ENCODE data around the gene SPDYE17. TPM values are rescaled to one million over a fixed set of nuclear protein-coding genes. Genes with fewer than 3 reads are reported as not detected.
"Not testable (repeated sequence)": the region's sequence is repeated elsewhere in the genome, so short reads cannot be mapped to it uniquely, and the experiment has no call there.

The SPDYE17 gene
- total RNA-seq, 1 experiment from 2014 or later, result not detected

- BruUV-seq (replicated peaks); intact Hi-C loops (cut with micrococcal nuclease; ENCODE audit: unreplicated experiment); H3K4me1 ChIP-seq (ENCODE audit: insufficient read depth, low read length, poor library complexity, severe bottlenecking); H3K27me3 ChIP-seq (replicated peaks; ENCODE audit: insufficient read depth, low read depth, low read length, poor library complexity); CTCF ChIA-PET; H3K4me3 ChIP-seq (ENCODE audit: low read depth, low read length, poor library complexity, severe bottlenecking); H3K36me3 ChIP-seq (ENCODE audit: insufficient read depth, low read length, poor library complexity, severe bottlenecking); DNase-seq (ENCODE audit: low spot score); H3K9me3 ChIP-seq (ENCODE audit: low read depth, low read length, poor library complexity, severe bottlenecking); POLR2A ChIA-PET (ENCODE audit: low non-redundant PET); H3K27ac ChIP-seq (ENCODE audit: low read depth, low read length, poor library complexity, severe bottlenecking): not testable (repeated sequence)
Observed at GRCh38 chr7:76981187-76981970, 50.8 kb downstream of the SPDYE17 start.

GRCh38 chr7:76980576-76980975, 51.6 kb downstream of the SPDYE17 start:
- H3K27ac ChIP-seq (ENCODE audit: low read depth, low read length, poor library complexity, severe bottlenecking); H3K27me3 ChIP-seq (replicated peaks; ENCODE audit: insufficient read depth, low read depth, low read length, poor library complexity); CTCF ChIA-PET; BruUV-seq (replicated peaks); POLR2A ChIA-PET (ENCODE audit: low non-redundant PET); H3K4me1 ChIP-seq (ENCODE audit: insufficient read depth, low read length, poor library complexity, severe bottlenecking); H3K36me3 ChIP-seq (ENCODE audit: insufficient read depth, low read length, poor library complexity, severe bottlenecking); DNase-seq (ENCODE audit: low spot score); intact Hi-C loops (cut with micrococcal nuclease; ENCODE audit: unreplicated experiment); H3K4me3 ChIP-seq (ENCODE audit: low read depth, low read length, poor library complexity, severe bottlenecking); H3K9me3 ChIP-seq (ENCODE audit: low read depth, low read length, poor library complexity, severe bottlenecking): not testable (repeated sequence)

- H3K9me3 ChIP-seq (ENCODE audit: low read depth, low read length, poor library complexity, severe bottlenecking); POLR2A ChIA-PET (ENCODE audit: low non-redundant PET); H3K36me3 ChIP-seq (ENCODE audit: insufficient read depth, low read length, poor library complexity, severe bottlenecking); H3K4me3 ChIP-seq (ENCODE audit: low read depth, low read length, poor library complexity, severe bottlenecking); H3K27ac ChIP-seq (ENCODE audit: low read depth, low read length, poor library complexity, severe bottlenecking); DNase-seq (ENCODE audit: low spot score); intact Hi-C loops (cut with micrococcal nuclease; ENCODE audit: unreplicated experiment); CTCF ChIA-PET; H3K4me1 ChIP-seq (ENCODE audit: insufficient read depth, low read length, poor library complexity, severe bottlenecking); H3K27me3 ChIP-seq (replicated peaks; ENCODE audit: insufficient read depth, low read depth, low read length, poor library complexity); BruUV-seq (replicated peaks): not testable (repeated sequence)
Observed at GRCh38 chr7:76977761-76978367, 54.3 kb downstream of the SPDYE17 start.

GRCh38 chr7:76974793-76975579, 57.2 kb downstream of the SPDYE17 start:
- H3K4me1 ChIP-seq (ENCODE audit: insufficient read depth, low read length, poor library complexity, severe bottlenecking); H3K4me3 ChIP-seq (ENCODE audit: low read depth, low read length, poor library complexity, severe bottlenecking); intact Hi-C loops (cut with micrococcal nuclease; ENCODE audit: unreplicated experiment); H3K27me3 ChIP-seq (replicated peaks; ENCODE audit: insufficient read depth, low read depth, low read length, poor library complexity); POLR2A ChIA-PET (ENCODE audit: low non-redundant PET); DNase-seq (ENCODE audit: low spot score); H3K36me3 ChIP-seq (ENCODE audit: insufficient read depth, low read length, poor library complexity, severe bottlenecking); CTCF ChIA-PET; BruUV-seq (replicated peaks); H3K9me3 ChIP-seq (ENCODE audit: low read depth, low read length, poor library complexity, severe bottlenecking); H3K27ac ChIP-seq (ENCODE audit: low read depth, low read length, poor library complexity, severe bottlenecking): not testable (repeated sequence)

- H3K9me3 ChIP-seq (ENCODE audit: low read depth, low read length, poor library complexity, severe bottlenecking); H3K27me3 ChIP-seq (replicated peaks; ENCODE audit: insufficient read depth, low read depth, low read length, poor library complexity); intact Hi-C loops (cut with micrococcal nuclease; ENCODE audit: unreplicated experiment); H3K36me3 ChIP-seq (ENCODE audit: insufficient read depth, low read length, poor library complexity, severe bottlenecking); BruUV-seq (replicated peaks); DNase-seq (ENCODE audit: low spot score); POLR2A ChIA-PET (ENCODE audit: low non-redundant PET); H3K4me1 ChIP-seq (ENCODE audit: insufficient read depth, low read length, poor library complexity, severe bottlenecking); CTCF ChIA-PET; H3K4me3 ChIP-seq (ENCODE audit: low read depth, low read length, poor library complexity, severe bottlenecking); H3K27ac ChIP-seq (ENCODE audit: low read depth, low read length, poor library complexity, severe bottlenecking): not testable (repeated sequence)
Observed at GRCh38 chr7:76974336-76974735, 57.8 kb downstream of the SPDYE17 start.

GRCh38 chr7:76972391-76972790, 59.8 kb downstream of the SPDYE17 start:
- H3K36me3 ChIP-seq (ENCODE audit: insufficient read depth, low read length, poor library complexity, severe bottlenecking); H3K9me3 ChIP-seq (ENCODE audit: low read depth, low read length, poor library complexity, severe bottlenecking); CTCF ChIA-PET; BruUV-seq (replicated peaks); H3K4me3 ChIP-seq (ENCODE audit: low read depth, low read length, poor library complexity, severe bottlenecking); DNase-seq (ENCODE audit: low spot score); H3K27me3 ChIP-seq (replicated peaks; ENCODE audit: insufficient read depth, low read depth, low read length, poor library complexity); H3K4me1 ChIP-seq (ENCODE audit: insufficient read depth, low read length, poor library complexity, severe bottlenecking); H3K27ac ChIP-seq (ENCODE audit: low read depth, low read length, poor library complexity, severe bottlenecking); intact Hi-C loops (cut with micrococcal nuclease; ENCODE audit: unreplicated experiment); POLR2A ChIA-PET (ENCODE audit: low non-redundant PET): not testable (repeated sequence)

Measured in A673 (cell line).